HG03571 (cell line): Measurements from ENCODE around the gene TLR6.
A peak's percentile ranks its signal among the peaks of the same experiment; 100 is the strongest.
"Not testable (repeated sequence)": the region's sequence is repeated elsewhere in the genome, so short reads cannot be mapped to it uniquely, and the experiment has no call there.

Source experiments
- ATAC-seq: cut with Tn5 transposase; IDR thresholded peaks from one replicate; pipeline ENCODE4 v1.9.1; 2021; ENCODE audit not compliant: unreplicated experiment

Gene TLR6

GRCh38 chr4:38791010-38791409 is 65.6 kb downstream of the TLR6 start:
- no peak for ATAC-seq

- no peak for ATAC-seq
These were observed 68.3 kb downstream of the TLR6 start for GRCh38 chr4:38788317-38788716.

GRCh38 chr4:38787693-38788092 is 68.9 kb downstream of the TLR6 start:
- ATAC-seq, result no peak

- ATAC-seq, result peak; percentile 53
These were observed 70.7 kb downstream of the TLR6 start for GRCh38 chr4:38785901-38786402.

GRCh38 chr4:38785041-38785790 is 71.4 kb downstream of the TLR6 start:
- ATAC-seq, result no peak

- ATAC-seq, result no peak
These were observed 72.5 kb downstream of the TLR6 start for GRCh38 chr4:38784141-38784540.

- no peak for ATAC-seq
These were observed 73.5 kb downstream of the TLR6 start for GRCh38 chr4:38783109-38783460.

GRCh38 chr4:38782452-38783108 is 74.0 kb downstream of the TLR6 start, which contains the start of gene TLR10:
TLR10 (minus strand) TSS chr4:38782990; CDS start chr4:38775590, 7,400 bp downstream.
- ATAC-seq, result peak; percentile 47

- no peak for ATAC-seq
These were observed 74.8 kb downstream of the TLR6 start for GRCh38 chr4:38781854-38782261.

GRCh38 chr4:38780833-38781484 is 75.7 kb downstream of the TLR6 start:
- ATAC-seq, result no peak

- ATAC-seq, result no peak
These were observed 76.8 kb downstream of the TLR6 start for GRCh38 chr4:38779790-38780189.

- ATAC-seq, result not testable (repeated sequence)
These were observed 78.7 kb downstream of the TLR6 start for GRCh38 chr4:38777925-38778324.

GRCh38 chr4:38775326-38775725 is 81.3 kb downstream of the TLR6 start:
- ATAC-seq, result no peak

GRCh38 chr4:38774181-38774955 is 82.2 kb downstream of the TLR6 start:
- no peak for ATAC-seq
